ENCODE measurements around the gene CC2D2A.

The CC2D2A gene

DNA sequence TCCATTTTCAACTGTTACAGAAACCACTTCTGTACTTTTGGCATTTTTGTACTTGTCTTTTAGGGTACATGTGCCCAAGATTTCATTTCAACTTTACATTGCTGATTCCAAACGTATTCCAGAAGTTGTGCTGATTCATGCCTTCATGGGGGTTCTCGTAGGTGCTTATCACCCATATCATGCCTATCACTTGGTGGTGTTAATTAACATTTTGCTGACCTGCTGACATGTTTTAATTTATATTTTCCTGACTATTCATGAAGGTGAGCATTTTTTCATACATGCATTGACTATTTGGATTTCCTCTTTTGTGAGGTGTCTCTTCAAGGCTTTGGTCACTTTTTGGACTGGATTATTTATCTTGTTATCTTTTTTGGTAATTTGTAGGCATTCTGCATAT, 64.1 kb downstream of the CC2D2A start:
- DNase-seq (ENCODE audit: low read depth) = no peak
- H3K4me3 ChIP-seq (ENCODE audit: low read depth, low read length) = no peak overlapping the region
- TF ChIP-seq MAX (IDR thresholded peaks at IDR 0.05; ENCODE audit: low read depth, low read length) = no peak
- no peak for TF ChIP-seq MYC (IDR thresholded peaks at IDR 0.05; ENCODE audit: low read depth, low read length)
- TF ChIP-seq POLR2A (IDR thresholded peaks at IDR 0.05; ENCODE audit: extremely low read depth, insufficient read length) = no peak
- TF ChIP-seq CTCF (IDR thresholded peaks at IDR 0.05; ENCODE audit: low read depth, low read length) = no peak

- DNase-seq (ENCODE audit: low read depth) = no peak
- TF ChIP-seq MYC (IDR thresholded peaks at IDR 0.05; ENCODE audit: low read depth, low read length) = no peak
- no peak for TF ChIP-seq CTCF (IDR thresholded peaks at IDR 0.05; ENCODE audit: low read depth, low read length)
- TF ChIP-seq POLR2A (IDR thresholded peaks at IDR 0.05; ENCODE audit: extremely low read depth, insufficient read length) = no peak
- no peak for TF ChIP-seq MAX (IDR thresholded peaks at IDR 0.05; ENCODE audit: low read depth, low read length)
- no peak overlapping the region for H3K4me3 ChIP-seq (ENCODE audit: low read depth, low read length)
Observed at GRCh38 chr4:15535599-15535998, 65.9 kb downstream of the CC2D2A start.

DNA sequence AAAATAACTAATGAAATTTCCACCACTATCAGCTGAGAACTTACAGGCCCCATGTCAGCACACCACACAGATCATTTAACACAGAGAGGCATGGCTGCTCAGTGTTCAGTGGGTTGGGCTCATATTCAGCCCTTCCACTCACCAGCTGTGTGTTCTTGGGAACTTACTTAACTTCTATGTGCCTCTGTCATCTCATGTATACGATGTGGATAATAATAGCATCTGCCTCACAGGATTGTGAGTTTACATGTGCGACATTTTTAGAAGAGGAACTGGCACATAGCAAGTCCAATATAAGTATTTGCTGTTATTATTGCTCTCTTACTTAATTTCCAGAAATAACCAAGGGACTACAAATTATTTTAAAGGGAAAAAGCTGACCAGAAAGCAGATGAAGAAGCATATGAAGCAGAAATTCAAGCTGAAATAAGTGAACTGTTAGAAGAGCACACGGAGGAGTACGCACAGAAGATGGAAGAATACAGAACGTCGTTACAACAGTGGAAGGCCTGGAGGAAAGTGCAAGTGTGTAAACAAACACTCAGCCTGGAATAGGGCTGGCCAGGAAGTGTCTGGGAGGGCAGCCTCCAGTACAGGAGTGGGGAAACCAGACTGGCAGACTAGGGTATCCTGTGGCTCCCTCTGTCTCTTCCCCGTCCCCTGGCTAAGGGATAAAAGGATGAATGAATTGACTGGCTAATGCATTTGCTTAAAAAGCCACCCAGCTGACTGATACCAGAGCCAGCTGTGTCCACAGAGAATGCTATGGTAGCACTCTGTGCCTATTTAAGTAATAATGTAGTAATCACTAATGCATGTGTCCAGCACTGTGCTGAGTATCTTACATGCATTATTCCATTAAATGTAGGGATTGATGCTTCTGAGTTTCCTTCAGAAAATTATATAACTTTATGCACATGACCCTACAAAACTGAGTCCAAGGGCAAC, 67.1 kb downstream of the CC2D2A start:
- no peak overlapping the region for H3K4me3 ChIP-seq (ENCODE audit: low read depth, low read length)
- no peak for TF ChIP-seq MYC (IDR thresholded peaks at IDR 0.05; ENCODE audit: low read depth, low read length)
- TF ChIP-seq POLR2A (IDR thresholded peaks at IDR 0.05; ENCODE audit: extremely low read depth, insufficient read length) = no peak
- TF ChIP-seq MAX (IDR thresholded peaks at IDR 0.05; ENCODE audit: low read depth, low read length) = no peak
- TF ChIP-seq CTCF (IDR thresholded peaks at IDR 0.05; ENCODE audit: low read depth, low read length) = no peak
- no peak for DNase-seq (ENCODE audit: low read depth)

GRCh38 chr4:15541941-15542340, 72.3 kb downstream of the CC2D2A start:
- H3K4me3 ChIP-seq (ENCODE audit: low read depth, low read length) = no peak overlapping the region
- no peak for DNase-seq (ENCODE audit: low read depth)
- TF ChIP-seq POLR2A (IDR thresholded peaks at IDR 0.05; ENCODE audit: extremely low read depth, insufficient read length) = no peak
- no peak for TF ChIP-seq MYC (IDR thresholded peaks at IDR 0.05; ENCODE audit: low read depth, low read length)
- TF ChIP-seq CTCF (IDR thresholded peaks at IDR 0.05; ENCODE audit: low read depth, low read length) = no peak
- no peak for TF ChIP-seq MAX (IDR thresholded peaks at IDR 0.05; ENCODE audit: low read depth, low read length)

GRCh38 chr4:15542760-15543159, 73.1 kb downstream of the CC2D2A start:
- no peak for DNase-seq (ENCODE audit: low read depth)
- TF ChIP-seq MAX (IDR thresholded peaks at IDR 0.05; ENCODE audit: low read depth, low read length) (no peak), CTCF (IDR thresholded peaks at IDR 0.05; ENCODE audit: low read depth, low read length) (no peak), POLR2A (IDR thresholded peaks at IDR 0.05; ENCODE audit: extremely low read depth, insufficient read length) (no peak), MYC (IDR thresholded peaks at IDR 0.05; ENCODE audit: low read depth, low read length) (no peak)
- no peak overlapping the region for H3K4me3 ChIP-seq (ENCODE audit: low read depth, low read length)
